ENCODE data around the gene SEMA5B. TPM values are rescaled to one million over a fixed set of nuclear protein-coding genes. Genes with fewer than 3 reads are reported as not detected.

The SEMA5B gene
- total RNA-seq, 1 donor from 2014 or later, result 68.8 TPM

DNA sequence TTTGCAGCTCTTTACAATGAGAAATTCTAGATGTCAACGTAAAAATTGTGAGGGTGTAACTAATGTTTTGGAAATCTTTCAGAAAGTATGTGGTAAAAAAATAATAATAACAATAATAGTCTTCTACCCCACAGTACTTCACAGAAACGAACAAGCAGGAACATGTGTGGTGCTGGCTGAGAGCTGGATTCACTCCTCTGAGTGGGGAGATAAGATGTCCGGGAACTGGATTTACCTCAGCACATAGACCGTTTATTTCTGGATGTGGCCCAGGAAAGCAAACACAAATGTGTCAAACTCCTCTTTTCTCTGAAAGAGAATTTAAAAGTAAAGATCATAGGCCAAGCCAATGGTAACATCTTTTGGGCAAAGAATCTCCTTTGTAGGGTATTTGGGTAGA is 129.3 kb downstream of the SEMA5B start:
- no peak for DNase-seq (ENCODE audit: low spot score)
- Mint-ChIP-seq H3K4me3 (ENCODE audit: unreplicated experiment) (no peak overlapping the region), H3K36me3 (ENCODE audit: low read depth) (no peaks in the 10 kb centered on the region), H3K4me1 (ENCODE audit: low read depth) (peaks cover 11% of the 10 kb centered on the region), H3K27ac (ENCODE audit: unreplicated experiment) (no peak overlapping the region), H3K9me3 (ENCODE audit: low read depth) (no peaks in the 10 kb centered on the region), H3K27me3 (ENCODE audit: low read depth) (peaks cover 19% of the 10 kb centered on the region)
- TF ChIP-seq, protein P1, sequence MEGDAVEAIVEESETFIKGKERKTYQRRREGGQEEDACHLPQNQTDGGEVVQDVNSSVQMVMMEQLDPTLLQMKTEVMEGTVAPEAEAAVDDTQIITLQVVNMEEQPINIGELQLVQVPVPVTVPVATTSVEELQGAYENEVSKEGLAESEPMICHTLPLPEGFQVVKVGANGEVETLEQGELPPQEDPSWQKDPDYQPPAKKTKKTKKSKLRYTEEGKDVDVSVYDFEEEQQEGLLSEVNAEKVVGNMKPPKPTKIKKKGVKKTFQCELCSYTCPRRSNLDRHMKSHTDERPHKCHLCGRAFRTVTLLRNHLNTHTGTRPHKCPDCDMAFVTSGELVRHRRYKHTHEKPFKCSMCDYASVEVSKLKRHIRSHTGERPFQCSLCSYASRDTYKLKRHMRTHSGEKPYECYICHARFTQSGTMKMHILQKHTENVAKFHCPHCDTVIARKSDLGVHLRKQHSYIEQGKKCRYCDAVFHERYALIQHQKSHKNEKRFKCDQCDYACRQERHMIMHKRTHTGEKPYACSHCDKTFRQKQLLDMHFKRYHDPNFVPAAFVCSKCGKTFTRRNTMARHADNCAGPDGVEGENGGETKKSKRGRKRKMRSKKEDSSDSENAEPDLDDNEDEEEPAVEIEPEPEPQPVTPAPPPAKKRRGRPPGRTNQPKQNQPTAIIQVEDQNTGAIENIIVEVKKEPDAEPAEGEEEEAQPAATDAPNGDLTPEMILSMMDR (IDR thresholded peaks at IDR 0.05), result no peak

DNA sequence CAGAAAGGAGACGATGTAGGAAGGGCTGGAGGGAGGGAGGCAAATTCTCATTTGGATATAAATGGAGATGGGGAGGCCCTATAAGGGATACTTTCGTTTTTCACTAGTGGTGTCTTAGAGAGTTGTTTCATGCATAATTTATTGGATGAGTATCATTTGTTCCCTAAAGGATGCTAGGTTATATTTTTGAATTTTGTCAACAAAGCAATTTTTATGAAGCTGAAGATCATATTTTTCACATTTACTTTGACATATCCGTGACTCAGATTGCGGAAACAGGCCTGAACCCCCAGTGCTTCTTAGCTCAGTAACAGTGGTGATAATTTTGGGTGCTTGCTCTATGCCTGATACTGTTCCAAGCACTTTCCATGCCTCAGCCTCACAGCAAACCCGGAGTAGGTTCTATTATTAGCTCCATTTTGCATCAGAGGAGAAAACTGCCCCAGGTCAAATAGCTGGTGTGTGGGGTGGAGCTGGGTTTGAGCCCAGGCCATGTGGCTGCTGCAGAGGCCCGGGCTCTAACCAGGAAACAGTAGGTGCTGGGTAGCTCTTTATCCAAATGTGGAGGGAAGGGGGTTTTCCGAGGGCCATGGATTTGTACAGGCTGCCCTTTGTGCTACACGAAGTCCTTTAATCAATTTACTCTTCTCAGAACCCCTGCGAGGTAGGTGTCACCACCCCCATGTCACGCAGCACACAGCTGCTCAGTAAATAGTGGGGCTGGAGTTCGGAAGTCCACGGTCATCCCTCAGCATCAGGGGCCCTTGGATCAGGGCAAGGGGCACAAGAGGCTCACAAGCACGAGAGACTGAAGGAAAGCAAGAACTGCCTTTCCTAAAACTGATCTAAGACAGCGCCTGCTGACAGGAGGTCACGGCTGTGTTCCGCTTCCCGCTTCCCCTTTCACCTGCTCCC is 133.6 kb downstream of the SEMA5B start:
- Mint-ChIP-seq H3K9me3 (ENCODE audit: low read depth) (no peaks in the 10 kb centered on the region), H3K36me3 (ENCODE audit: low read depth) (no peaks in the 10 kb centered on the region), H3K4me1 (ENCODE audit: low read depth) (peaks cover 16% of the 10 kb centered on the region), H3K27ac (ENCODE audit: unreplicated experiment) (no peak overlapping the region), H3K4me3 (ENCODE audit: unreplicated experiment) (no peak overlapping the region), H3K27me3 (ENCODE audit: low read depth) (peaks cover 17% of the 10 kb centered on the region)
- DNase-seq (ENCODE audit: low spot score), result no peak
- TF ChIP-seq, protein P1 (IDR thresholded peaks at IDR 0.05), result no peak

- no peak overlapping the region for H3K27ac Mint-ChIP-seq (ENCODE audit: unreplicated experiment)
Measured at GRCh38 chr3:122893282-122893681, 134.3 kb downstream of the SEMA5B start.

DNA sequence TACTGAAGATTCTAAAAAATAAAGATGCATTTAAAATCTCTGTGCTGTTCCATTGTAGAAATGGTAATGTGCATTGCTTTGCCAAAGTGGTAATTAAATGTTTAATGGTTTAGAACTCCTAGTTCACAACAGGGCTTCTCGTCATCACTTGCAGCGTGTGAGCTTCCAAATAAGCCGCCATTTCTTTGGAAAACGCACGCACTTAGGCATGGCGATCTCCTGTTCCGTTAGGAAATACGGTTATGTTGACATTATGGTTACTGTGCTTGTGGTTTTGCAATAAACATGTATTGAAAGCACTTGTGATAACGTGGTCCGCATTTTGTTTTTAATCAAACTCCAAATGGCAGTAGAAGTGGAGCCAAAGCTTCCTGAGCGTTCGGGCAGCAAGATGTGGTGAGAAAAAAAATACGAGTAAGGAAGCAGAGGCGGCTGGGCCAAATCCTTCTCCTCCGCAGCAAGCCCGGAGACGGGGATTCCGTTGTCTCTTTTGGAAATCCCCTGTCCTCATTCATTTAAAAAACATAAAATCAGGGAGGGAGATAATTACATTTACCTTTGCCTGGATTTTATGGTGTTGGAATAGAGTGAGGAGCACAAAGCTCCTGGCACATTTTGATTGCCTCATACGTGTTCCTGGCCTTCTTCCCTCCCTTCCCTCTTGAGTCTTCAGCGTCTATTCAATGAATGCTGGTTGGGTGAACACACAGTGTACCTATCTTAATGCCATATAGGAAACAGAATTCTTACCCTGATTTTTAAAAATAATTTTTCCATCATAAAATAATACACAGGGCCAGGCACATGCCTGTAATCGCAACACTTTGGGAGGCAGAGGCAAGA is 135.2 kb downstream of the SEMA5B start:
- Mint-ChIP-seq H3K9me3 (ENCODE audit: low read depth) (no peaks in the 10 kb centered on the region), H3K27ac (ENCODE audit: unreplicated experiment) (no peak overlapping the region), H3K36me3 (ENCODE audit: low read depth) (no peaks in the 10 kb centered on the region), H3K27me3 (ENCODE audit: low read depth) (peaks cover 12% of the 10 kb centered on the region), H3K4me3 (ENCODE audit: unreplicated experiment) (no peak overlapping the region), H3K4me1 (ENCODE audit: low read depth) (peaks cover 16% of the 10 kb centered on the region)
- no peak for DNase-seq (ENCODE audit: low spot score)
- TF ChIP-seq, protein P1 (IDR thresholded peaks at IDR 0.05), result no peak

More at GRCh38 chr3:122893282-122893681, 134.3 kb downstream of the SEMA5B start:
- no peak overlapping the region for H3K4me3 Mint-ChIP-seq (ENCODE audit: unreplicated experiment)
- H3K4me1 Mint-ChIP-seq (ENCODE audit: low read depth), result peaks cover 16% of the 10 kb centered on the region
- DNase-seq (ENCODE audit: low spot score), result no peak
- no peaks in the 10 kb centered on the region for H3K9me3 Mint-ChIP-seq (ENCODE audit: low read depth)
- no peaks in the 10 kb centered on the region for H3K36me3 Mint-ChIP-seq (ENCODE audit: low read depth)
- TF ChIP-seq, protein P1 (IDR thresholded peaks at IDR 0.05), result no peak
- H3K27me3 Mint-ChIP-seq (ENCODE audit: low read depth), result peaks cover 13% of the 10 kb centered on the region

GRCh38 chr3:122890720-122891220 is 136.8 kb downstream of the SEMA5B start:
- Mint-ChIP-seq H3K4me3 (ENCODE audit: unreplicated experiment) (no peak overlapping the region), H3K4me1 (ENCODE audit: low read depth) (peaks cover 16% of the 10 kb centered on the region), H3K27ac (ENCODE audit: unreplicated experiment) (no peak overlapping the region), H3K36me3 (ENCODE audit: low read depth) (peaks cover under 1% of the 10 kb centered on the region), H3K27me3 (ENCODE audit: low read depth) (peaks cover 8% of the 10 kb centered on the region), H3K9me3 (ENCODE audit: low read depth) (no peaks in the 10 kb centered on the region)
- TF ChIP-seq, protein P1 (IDR thresholded peaks at IDR 0.05), result no peak
- no peak for DNase-seq (ENCODE audit: low spot score)
